CD4-positive, alpha-beta T cell treated with Interleukin-15 for 1 hour (primary cell): Measurements from ENCODE around the gene SGCE.
"Not testable (repeated sequence)": the region's sequence is repeated elsewhere in the genome, so short reads cannot be mapped to it uniquely, and the experiment has no call there.

Source experiments
- DNase-seq: peaks from one replicate; pipeline ENCODE4 v3.0.0-alpha.2; 2020

Gene SGCE, protein sequence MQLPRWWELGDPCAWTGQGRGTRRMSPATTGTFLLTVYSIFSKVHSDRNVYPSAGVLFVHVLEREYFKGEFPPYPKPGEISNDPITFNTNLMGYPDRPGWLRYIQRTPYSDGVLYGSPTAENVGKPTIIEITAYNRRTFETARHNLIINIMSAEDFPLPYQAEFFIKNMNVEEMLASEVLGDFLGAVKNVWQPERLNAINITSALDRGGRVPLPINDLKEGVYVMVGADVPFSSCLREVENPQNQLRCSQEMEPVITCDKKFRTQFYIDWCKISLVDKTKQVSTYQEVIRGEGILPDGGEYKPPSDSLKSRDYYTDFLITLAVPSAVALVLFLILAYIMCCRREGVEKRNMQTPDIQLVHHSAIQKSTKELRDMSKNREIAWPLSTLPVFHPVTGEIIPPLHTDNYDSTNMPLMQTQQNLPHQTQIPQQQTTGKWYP

GRCh38 chr7:94655848-94656657, at the start of gene SGCE:
SGCE (minus strand) TSS chr7:94656133; CDS start chr7:94656098, 35 bp downstream.
- DNase-seq = peak; percentile 59

DNA sequence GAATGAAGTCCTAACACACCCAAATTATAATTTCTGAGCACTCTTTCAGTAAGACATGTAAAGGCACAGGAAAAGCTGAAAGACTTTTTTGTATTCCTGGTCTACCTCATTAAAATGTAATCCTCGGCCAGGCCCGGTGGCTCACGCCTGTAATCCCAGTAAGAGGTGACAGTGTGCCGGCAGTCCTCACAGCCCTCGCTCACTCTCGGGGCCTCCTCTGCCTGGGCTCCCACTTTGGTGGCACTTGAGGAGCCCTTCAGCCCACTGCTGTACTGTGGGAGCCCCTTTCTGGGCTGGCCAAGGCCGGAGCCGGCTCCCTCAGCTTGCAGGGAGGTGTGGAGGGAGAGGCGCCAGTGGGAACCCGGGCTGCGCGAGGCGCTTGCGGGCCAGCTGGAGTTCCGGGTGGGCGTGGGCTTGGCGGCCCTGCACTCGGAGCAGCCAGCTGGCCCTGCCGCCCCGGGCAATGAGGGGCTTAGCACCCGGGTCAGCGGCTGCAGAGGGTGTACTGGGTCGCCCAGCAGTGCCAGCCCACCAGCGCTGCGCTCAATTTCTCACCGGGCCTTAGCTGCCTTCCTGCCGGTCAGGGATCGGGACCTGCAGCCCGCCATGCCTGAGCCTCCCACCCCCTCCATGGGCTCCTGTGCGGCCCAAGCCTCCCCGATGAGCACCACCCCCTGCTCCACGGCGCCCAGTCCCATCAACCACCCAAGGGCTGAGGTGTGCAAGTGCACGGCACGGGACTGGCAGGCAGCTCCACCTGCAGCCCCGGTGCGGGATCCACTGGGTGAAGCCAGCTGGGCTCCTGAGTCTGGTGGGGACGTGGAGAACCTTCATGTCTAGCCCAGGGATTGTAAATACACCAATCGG, 49.5 kb upstream of the SGCE start:
- not testable (repeated sequence) for DNase-seq

DNA sequence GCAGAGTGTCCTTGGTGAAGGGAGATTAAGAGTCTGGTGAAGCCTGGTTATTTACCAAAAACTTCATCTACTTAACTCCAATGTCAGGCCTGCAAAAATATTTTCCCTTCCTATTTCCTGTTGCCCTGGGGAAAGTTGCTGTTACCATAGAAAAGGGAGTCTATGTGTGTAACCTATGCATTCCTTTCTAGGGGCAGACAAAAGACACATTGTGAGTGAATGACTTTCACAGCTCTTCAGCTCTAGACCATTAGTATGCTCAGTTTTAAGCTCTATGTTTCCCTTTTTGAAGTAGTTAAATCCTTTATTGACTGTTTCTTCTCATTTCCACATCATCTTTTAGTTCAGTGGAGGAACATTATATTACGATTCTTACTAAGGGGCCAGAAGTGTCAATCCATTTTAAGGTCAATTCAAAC, 45.6 kb upstream of the SGCE start:
- DNase-seq = no peak

- DNase-seq = no peak
These were observed 45.1 kb upstream of the SGCE start for GRCh38 chr7:94700926-94701554.

DNA sequence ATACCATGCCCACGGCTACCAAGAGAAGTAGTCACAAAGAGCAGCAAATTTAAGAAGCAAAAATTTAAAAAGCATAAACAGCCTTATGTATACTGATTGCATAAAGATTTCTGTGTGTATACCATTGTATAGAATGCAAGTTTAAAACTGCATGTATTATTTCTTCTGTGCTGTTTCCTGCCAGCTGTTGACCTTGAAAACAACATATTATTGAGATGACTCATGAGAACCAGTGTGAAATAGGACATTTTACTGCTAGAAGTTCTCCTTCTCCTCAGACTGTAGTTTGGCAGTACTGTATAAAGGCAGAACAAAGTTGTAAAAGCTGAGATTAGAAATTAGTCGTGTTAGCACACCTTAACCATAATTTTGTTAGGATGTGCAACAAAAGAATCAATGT, 42.3 kb upstream of the SGCE start:
- no peak for DNase-seq

GRCh38 chr7:94697035-94697974, 41.4 kb upstream of the SGCE start:
- DNase-seq = no peak

DNA sequence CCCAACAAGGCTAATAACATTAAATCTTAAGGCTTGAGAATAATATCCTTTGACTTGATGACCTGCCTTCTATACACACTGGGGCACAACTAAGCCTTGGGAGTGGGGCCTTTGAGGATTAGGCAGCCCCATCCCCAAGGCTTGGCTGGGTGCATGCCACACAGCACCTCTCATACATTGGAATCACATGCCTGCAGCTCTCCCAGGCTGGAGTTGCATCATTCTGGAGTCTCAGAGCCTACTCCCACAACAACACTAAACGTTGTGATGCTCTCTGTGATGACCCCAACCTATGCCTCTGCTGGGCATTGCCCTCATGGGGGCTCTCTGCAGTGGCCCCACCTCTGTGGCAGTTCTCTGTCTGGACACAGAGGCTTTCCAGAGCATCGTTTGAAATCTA, 31.9 kb upstream of the SGCE start:
- no peak for DNase-seq

GRCh38 chr7:94687076-94687475, 31.1 kb upstream of the SGCE start:
- no peak for DNase-seq

- no peak for DNase-seq
These were observed 27.1 kb upstream of the SGCE start for GRCh38 chr7:94683066-94683465.

GRCh38 chr7:94679358-94679757, 23.4 kb upstream of the SGCE start:
- no peak for DNase-seq

DNA sequence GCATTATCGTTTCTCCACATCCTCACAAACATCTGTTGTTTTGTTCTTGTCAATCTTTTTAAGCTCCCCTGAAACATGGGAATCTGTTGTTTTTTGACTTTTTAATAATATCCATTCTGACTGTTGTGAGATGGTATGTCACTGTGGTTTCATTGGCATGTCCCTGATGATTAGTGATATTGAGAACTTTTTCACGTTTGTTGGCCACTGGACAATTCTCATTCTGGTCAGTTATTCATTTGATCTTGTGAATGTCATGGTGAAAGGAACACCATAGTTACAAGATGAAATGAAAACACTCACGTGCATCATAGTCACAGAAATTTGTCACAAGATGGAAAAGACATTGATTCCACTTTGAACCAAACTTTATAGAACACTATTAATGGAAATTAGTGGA, 20.5 kb upstream of the SGCE start:
- no peak for DNase-seq

GRCh38 chr7:94675356-94675755, 19.4 kb upstream of the SGCE start:
- DNase-seq = no peak

- DNase-seq = no peak
These were observed 15.7 kb upstream of the SGCE start for GRCh38 chr7:94671444-94672235.

GRCh38 chr7:94669773-94670495, 14.0 kb upstream of the SGCE start:
- no peak for DNase-seq

GRCh38 chr7:94666879-94667587, 11.1 kb upstream of the SGCE start:
- no peak for DNase-seq

DNA sequence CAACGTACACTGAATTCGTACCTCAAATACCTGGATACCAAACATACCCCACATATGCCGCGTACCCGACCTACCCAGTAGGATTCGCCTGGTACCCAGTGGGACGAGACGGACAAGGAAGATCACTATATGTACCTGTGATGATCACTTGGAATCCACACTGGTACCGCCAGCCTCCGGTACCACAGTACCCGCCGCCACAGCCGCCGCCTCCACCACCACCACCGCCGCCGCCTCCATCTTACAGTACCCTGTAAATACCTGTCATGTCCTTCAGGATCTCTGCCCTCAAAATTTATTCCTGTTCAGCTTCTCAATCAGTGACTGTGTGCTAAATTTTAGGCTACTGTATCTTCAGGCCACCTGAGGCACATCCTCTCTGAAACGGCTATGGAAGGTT, 9.5 kb upstream of the SGCE start:
- DNase-seq = no peak

DNA sequence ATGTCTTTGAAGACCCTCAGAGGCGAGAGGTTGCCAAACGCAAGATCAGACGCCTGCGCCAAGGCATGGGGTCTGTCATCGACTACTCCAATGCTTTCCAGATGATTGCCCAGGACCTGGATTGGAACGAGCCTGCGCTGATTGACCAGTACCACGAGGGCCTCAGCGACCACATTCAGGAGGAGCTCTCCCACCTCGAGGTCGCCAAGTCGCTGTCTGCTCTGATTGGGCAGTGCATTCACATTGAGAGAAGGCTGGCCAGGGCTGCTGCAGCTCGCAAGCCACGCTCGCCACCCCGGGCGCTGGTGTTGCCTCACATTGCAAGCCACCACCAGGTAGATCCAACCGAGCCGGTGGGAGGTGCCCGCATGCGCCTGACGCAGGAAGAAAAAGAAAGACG, 8.1 kb upstream of the SGCE start:
- DNase-seq = no peak

- no peak for DNase-seq
These were observed 6.6 kb upstream of the SGCE start for GRCh38 chr7:94662548-94662947.

- DNase-seq = no peak
These were observed 4.1 kb upstream of the SGCE start for GRCh38 chr7:94660006-94660405.
